NCI-H748 treated with DMSO at 0.1 percent for 48 hours (cell line): Measurements from ENCODE around the gene ERMN.
"Not testable (repeated sequence)": the region's sequence is repeated elsewhere in the genome, so short reads cannot be mapped to it uniquely, and the experiment has no call there.

ENCODE experiments used
- DNase-seq: peaks from one replicate; lab custom pipeline; 2025; lab: John Stamatoyannopoulos, UW

Gene ERMN

GRCh38 chr2:157292853-157293252 lies 32.8 kb downstream of the ERMN start:
- no peak for DNase-seq

DNA sequence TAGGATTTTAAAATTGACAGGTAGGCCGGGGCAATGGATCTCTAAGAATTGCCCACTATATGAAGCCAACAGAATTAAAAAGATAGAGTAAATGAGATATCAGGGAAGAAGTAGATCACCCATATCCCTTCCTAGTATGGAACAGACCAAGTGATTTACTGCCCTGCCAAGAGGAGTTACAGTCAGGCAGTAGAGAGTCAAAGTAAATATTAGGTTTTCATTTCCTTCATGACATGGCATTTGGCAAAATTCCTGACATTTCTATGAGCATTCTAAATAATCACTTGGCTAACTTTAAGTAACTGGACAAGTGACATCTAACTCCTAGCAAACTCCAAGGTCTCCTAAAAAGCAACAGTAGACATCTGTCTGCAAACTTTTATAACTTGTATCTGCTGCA lies 34.6 kb downstream of the ERMN start:
- no peak for DNase-seq

GRCh38 chr2:157290525-157290924 lies 35.1 kb downstream of the ERMN start:
- DNase-seq: no peak

DNA sequence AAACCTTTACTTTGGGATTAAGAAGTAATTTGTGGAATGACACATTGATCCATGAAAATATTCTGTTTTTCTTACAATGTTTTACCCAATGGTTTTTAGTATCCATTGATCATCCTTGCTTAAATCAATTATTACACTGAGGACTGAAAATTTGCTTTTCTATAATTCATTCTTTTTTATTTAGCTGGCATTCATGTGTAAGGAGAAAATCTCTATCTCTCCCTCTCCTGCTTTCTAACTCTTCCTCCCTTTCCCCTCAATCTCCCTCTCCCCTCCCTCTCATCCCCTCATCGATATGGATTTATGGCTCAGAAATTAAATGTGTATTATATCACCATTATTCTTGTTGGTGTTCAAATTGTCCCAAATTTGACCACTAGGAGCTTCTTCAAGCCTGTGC lies 38.5 kb downstream of the ERMN start:
- DNase-seq: no peak

DNA sequence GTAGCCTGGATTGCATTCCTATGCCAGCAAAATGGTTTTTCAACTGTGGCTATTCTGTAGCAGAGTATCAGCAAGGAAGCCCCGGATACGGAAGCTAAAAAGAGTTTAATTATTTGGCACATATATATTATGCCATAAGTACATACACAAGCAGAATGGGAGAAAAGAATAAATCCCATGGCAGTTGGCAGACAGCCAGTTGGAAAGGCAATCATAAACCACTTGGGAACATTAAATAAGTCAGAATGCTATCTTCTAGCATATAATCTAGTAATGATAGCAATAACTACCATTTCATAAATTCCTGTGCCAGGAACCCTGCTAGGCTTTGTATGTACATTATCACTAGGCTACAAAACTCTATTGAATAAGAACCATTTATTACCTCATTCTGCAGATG lies 42.2 kb downstream of the ERMN start:
- no peak for DNase-seq

DNA sequence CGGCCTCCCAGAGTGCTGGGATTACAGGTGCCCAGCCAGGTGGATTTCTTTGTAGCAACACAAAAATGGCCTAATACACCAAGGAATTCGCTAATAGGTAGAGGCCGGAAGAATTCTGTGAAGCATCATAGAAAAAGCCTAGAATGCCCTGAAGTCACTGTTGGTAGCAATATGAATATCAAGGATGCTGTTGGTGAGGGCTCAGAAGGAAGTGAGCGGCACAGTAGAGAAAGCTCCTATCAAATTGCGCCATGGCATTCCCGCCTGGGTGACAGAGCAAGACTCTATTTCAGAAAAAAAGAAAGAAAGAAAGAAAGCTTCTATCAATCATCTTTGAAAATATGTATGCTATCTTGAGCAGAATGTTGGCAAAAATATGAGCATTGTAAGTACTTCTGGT lies 44.3 kb downstream of the ERMN start:
- DNase-seq: no peak

GRCh38 chr2:157279311-157279710 lies 46.3 kb downstream of the ERMN start:
- not testable (repeated sequence) for DNase-seq

DNA sequence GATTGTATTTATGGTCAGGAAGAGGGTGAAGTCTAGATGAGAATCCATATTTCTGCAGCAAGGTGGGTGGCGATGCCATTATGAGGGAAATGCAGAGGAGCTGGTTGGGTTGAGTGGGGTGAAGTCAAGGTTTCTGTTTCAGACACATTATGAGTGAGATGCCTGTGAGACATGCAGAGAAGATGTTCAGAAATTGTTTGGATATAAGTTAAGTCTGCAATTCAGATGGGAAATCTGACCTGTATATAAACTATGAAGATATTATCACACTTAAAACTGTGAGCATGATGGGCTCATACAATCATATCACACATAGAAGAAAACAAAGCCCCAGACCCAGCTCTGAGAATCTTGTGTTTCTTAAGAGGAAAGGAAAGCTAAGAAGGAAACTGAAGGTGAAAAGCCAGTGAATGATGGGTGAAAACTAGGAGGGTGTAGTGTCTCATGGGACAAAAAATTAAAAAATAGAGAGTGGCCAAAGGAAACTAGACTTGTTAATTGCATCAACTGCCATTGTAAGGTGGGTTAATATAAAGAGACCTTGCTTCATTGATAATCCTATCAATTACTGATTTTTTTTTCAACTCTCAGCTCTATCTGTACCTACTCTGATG lies 53.9 kb downstream of the ERMN start:
- no peak for DNase-seq

DNA sequence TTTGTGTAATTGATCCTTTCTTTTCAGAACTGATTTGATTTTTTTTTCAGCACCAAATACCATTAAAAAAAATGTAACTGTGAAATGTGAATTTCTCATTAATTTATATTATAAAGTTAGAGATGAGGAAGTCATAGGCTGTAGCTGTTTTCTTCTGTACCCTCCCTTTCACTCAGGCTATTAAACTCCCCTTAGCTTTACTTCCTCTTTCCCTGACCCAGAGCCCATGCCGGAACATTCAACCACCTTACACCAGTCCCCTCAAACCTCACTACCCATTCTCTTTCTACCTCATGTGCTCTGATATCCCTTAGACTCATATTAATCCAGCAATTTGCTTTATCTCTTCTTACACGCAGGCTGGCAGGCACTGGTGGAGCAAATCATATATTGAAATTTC lies 55.7 kb downstream of the ERMN start:
- DNase-seq: no peak

- no peak for DNase-seq
Measured at GRCh38 chr2:157269060-157269459, 56.6 kb downstream of the ERMN start.
